ENCODE measurements around the gene LAMA4.

Gene LAMA4

DNA sequence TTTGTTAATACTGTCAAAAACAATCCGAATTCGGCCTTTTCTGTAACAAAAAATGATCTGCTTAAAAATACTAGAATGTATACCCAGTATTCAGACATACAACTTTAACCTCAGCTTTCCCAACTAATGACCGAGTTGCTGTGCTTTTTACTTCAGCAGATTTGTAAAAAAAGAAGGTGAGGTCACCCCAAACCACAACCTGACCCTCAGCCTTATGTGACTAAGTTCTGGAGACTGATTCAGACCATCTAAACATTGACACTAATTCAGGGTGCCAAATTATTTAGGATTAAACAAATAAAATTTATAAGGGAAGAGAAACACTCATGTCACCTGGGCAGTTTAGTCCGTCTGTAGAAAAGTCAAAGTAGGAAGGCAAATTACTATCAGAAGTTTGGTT lies 192.8 kb downstream of the LAMA4 start:
- DNase-seq = no peak

All from central memory CD4-positive, alpha-beta T cell (primary cell).